DND-41 (cell line): ENCODE data around the gene DNAH1.

ENCODE experiments used
- ATAC-seq: fragments of 200-7000 bp; cut with Tn5 transposase; 3 replicates; pipeline ENCODE4 v1.9.1; 2021; ENCODE audit warnings: low read depth; ENCODE audit not compliant: insufficient read depth
- DNase-seq: peaks from one replicate; pipeline ENCODE4 v3.0.0-alpha.2; 2020
- H2AFZ ChIP-seq: 2 replicates; pipeline ENCODE4 v1.6.0; 2012; ENCODE audit warnings: low read depth, low read length
- H3K27ac ChIP-seq: 2 replicates; pipeline ENCODE4 v1.5.1; 2012; ENCODE audit warnings: low read length, inconsistent platforms
- H3K27me3 ChIP-seq: fragments of 200-600 bp; sonication (generic); 2 replicates; pipeline ENCODE4 v1.6.0; 2012; ENCODE audit warnings: low read length, mild to moderate bottlenecking, inconsistent platforms; ENCODE audit not compliant: insufficient read depth, poor library complexity
- H3K36me3 ChIP-seq: 2 replicates; pipeline ENCODE4 v1.5.1; 2012; ENCODE audit warnings: low read length, inconsistent platforms; ENCODE audit not compliant: insufficient read depth
- H3K4me1 ChIP-seq: 2 replicates; pipeline ENCODE4 v1.5.1; 2012; ENCODE audit warnings: mild to moderate bottlenecking, low read length; ENCODE audit not compliant: insufficient read depth
- H3K4me2 ChIP-seq: 2 replicates; pipeline ENCODE4 v1.6.0; 2012; ENCODE audit warnings: mild to moderate bottlenecking, moderate library complexity, low read length, inconsistent platforms; ENCODE audit not compliant: insufficient read depth
- H3K4me3 ChIP-seq, 2 experiments: fragments of 200-600 bp in 1 of 2; shearing (Covaris generic) in 1 of 2; 2 replicates each; pipeline ENCODE4 v1.5.1; 2012 to 2016; ENCODE audit warnings: inconsistent platforms in 2 of 2, low read length in 2 of 2, mild to moderate bottlenecking in 2 of 2, low read depth in 1 of 2, moderate library complexity in 1 of 2
- H3K79me2 ChIP-seq: 2 replicates; pipeline ENCODE4 v1.6.0; 2012; ENCODE audit warnings: low read length, inconsistent platforms; ENCODE audit not compliant: insufficient read depth
- H3K9ac ChIP-seq: 2 replicates; pipeline ENCODE4 v1.6.0; 2012; ENCODE audit warnings: low read depth, mild to moderate bottlenecking, inconsistent platforms, low read length, moderate library complexity
- H3K9me3 ChIP-seq: 2 replicates; pipeline ENCODE4 v1.5.1; 2012; ENCODE audit warnings: low read length, moderate library complexity, mild to moderate bottlenecking, inconsistent platforms; ENCODE audit not compliant: insufficient read depth, severe bottlenecking
- H4K20me1 ChIP-seq: 2 replicates; pipeline ENCODE4 v1.6.0; 2012; ENCODE audit warnings: low read length; ENCODE audit not compliant: insufficient read depth
- EZH2 ChIP-seq: IDR thresholded peaks from 3 replicates; pipeline ENCODE4 v1.6.1; 2012; ENCODE audit warnings: borderline replicate concordance, low read depth, mild to moderate bottlenecking, moderate library complexity, low read length, inconsistent platforms; ENCODE audit not compliant: severe bottlenecking
- TF ChIP-seq, protein P1 (sequence below): IDR thresholded peaks from 2 replicates; pipeline ENCODE4 v1.5.1; 2012; ENCODE audit warnings: borderline replicate concordance, low read length, moderate library complexity, mild to moderate bottlenecking; ENCODE audit not compliant: poor library complexity, severe bottlenecking; ENCODE audit errors: extremely low read depth

Gene DNAH1

GRCh38 chr3:52394751-52395502 is 78.8 kb downstream of the DNAH1 start:
- TF ChIP-seq, protein P1, sequence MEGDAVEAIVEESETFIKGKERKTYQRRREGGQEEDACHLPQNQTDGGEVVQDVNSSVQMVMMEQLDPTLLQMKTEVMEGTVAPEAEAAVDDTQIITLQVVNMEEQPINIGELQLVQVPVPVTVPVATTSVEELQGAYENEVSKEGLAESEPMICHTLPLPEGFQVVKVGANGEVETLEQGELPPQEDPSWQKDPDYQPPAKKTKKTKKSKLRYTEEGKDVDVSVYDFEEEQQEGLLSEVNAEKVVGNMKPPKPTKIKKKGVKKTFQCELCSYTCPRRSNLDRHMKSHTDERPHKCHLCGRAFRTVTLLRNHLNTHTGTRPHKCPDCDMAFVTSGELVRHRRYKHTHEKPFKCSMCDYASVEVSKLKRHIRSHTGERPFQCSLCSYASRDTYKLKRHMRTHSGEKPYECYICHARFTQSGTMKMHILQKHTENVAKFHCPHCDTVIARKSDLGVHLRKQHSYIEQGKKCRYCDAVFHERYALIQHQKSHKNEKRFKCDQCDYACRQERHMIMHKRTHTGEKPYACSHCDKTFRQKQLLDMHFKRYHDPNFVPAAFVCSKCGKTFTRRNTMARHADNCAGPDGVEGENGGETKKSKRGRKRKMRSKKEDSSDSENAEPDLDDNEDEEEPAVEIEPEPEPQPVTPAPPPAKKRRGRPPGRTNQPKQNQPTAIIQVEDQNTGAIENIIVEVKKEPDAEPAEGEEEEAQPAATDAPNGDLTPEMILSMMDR = no peak
- no peak for TF ChIP-seq EZH2
- DNase-seq (no peak), ATAC-seq (no peak)
- no peaks in the 10 kb centered on the region for H3K36me3 ChIP-seq
- no peaks in the 10 kb centered on the region for H3K4me1 ChIP-seq
- no peak overlapping the region for H3K4me2 ChIP-seq
- no peak overlapping the region for H3K27ac ChIP-seq
- H3K79me2 ChIP-seq = no peaks in the 10 kb centered on the region
- no peak overlapping the region for H3K9ac ChIP-seq
- H3K4me3 ChIP-seq = no peak overlapping the region
- H4K20me1 ChIP-seq = no peaks in the 10 kb centered on the region
- H3K9me3 ChIP-seq = no peaks in the 10 kb centered on the region
- H3K27me3 ChIP-seq = no peaks in the 10 kb centered on the region
- H2AFZ ChIP-seq = no peak overlapping the region

DNA sequence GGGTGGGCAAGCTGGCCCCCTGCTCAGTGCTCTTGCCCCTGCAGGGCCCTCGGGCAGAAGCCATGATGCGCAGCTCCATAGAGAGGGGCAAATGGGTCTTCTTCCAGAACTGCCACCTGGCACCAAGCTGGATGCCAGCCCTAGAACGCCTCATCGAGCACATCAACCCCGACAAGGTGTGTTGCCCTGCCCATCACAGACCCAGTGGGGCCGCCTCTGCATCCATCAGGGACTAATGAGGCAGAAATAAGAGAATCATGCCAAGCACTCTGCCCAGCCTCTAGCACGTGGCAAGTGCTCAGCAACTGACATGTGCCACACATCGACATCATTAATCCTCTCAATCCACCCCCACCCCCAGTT is 79.4 kb downstream of the DNAH1 start:
- H3K4me3 ChIP-seq = no peak overlapping the region
- TF ChIP-seq EZH2 = no peak
- TF ChIP-seq, protein P1 = no peak
- H3K79me2 ChIP-seq = no peaks in the 10 kb centered on the region
- no peak overlapping the region for H3K9ac ChIP-seq
- DNase-seq = no peak
- ATAC-seq = no peak
- H3K9me3 ChIP-seq = no peaks in the 10 kb centered on the region
- H3K4me1 ChIP-seq = no peaks in the 10 kb centered on the region
- no peak overlapping the region for H3K4me2 ChIP-seq
- H3K27ac ChIP-seq = no peak overlapping the region
- H3K36me3 ChIP-seq = peaks cover 5% of the 10 kb centered on the region; the same call in 1 of the 2 replicates
- no peak overlapping the region for H2AFZ ChIP-seq
- H3K27me3 ChIP-seq = no peaks in the 10 kb centered on the region
- H4K20me1 ChIP-seq = peaks cover 3% of the 10 kb centered on the region; the same call in 1 of the 2 replicates

- Histone ChIP-seq H3K79me2 (no peaks in the 10 kb centered on the region), H2AFZ (no peak overlapping the region), H3K4me2 (no peak overlapping the region), H3K36me3 (peaks cover 13% of the 10 kb centered on the region), H4K20me1 (peaks cover 3% of the 10 kb centered on the region; the same call in 1 of the 2 replicates), H3K4me1 (no peaks in the 10 kb centered on the region), H3K4me3 (no peak overlapping the region), H3K9ac (no peak overlapping the region), H3K27me3 (no peaks in the 10 kb centered on the region), H3K27ac (no peak overlapping the region), H3K9me3 (no peaks in the 10 kb centered on the region)
- ATAC-seq (no peak), DNase-seq (no peak)
- no peak for TF ChIP-seq EZH2
- TF ChIP-seq, protein P1 = no peak
These were observed 80.1 kb downstream of the DNAH1 start for GRCh38 chr3:52396011-52396906.
